Measurements from ENCODE around the gene PALD1. TPM values are rescaled to one million over a fixed set of nuclear protein-coding genes. Genes with fewer than 3 reads are reported as not detected.

The PALD1 gene
- total and polyA plus RNA-seq, 12 donors: 2.0 to 16.2 (median 7.4) TPM

GRCh38 chr10:70487824-70488223 is 9.3 kb downstream of the PALD1 start:
- no peak for DNase-seq
- Histone ChIP-seq H3K27me3 (no peaks in the 10 kb centered on the region), H3K4me1 (replicated peaks in 1 of 2) (peaks cover 4 to 12% of the 10 kb centered on the region in 2 donors), H3K9me3 (replicated peaks in 1 of 3) (no peaks in the 10 kb centered on the region), H3K27ac (no peak overlapping the region), H3K36me3 (replicated peaks in 1 of 2) (no peaks in the 10 kb centered on the region), H3K4me3 (no peak overlapping the region)
- intact Hi-C loops (cut with DNase I): no loop called here
- WGBS, 4 donors: 82 to 90% (median 86%) methylated on average over 3 of the region's 3 CpGs
- TF ChIP-seq CTCF (IDR thresholded peaks at IDR 0.05) (no peak), POLR2A (IDR thresholded peaks at IDR 0.05) (no peak)

GRCh38 chr10:70490142-70490541 is 11.6 kb downstream of the PALD1 start:
- Histone ChIP-seq H3K9me3 (replicated peaks in 1 of 3) (no peaks in the 10 kb centered on the region), H3K36me3 (replicated peaks in 1 of 2) (no peaks in the 10 kb centered on the region), H3K27ac (no peak overlapping the region), H3K4me1 (replicated peaks in 1 of 2) (no peaks in the 10 kb centered on the region), H3K27me3 (no peaks in the 10 kb centered on the region), H3K4me3 (no peak overlapping the region)
- TF ChIP-seq CTCF (IDR thresholded peaks at IDR 0.05) (no peak), POLR2A (IDR thresholded peaks at IDR 0.05) (no peak)
- 81 to 93% (median 85%) methylated on average over 4 of the region's 4 CpGs for WGBS, 4 donors
- intact Hi-C loops (cut with DNase I): no loop called here
- no peak for DNase-seq

GRCh38 chr10:70491614-70492013 is 13.0 kb downstream of the PALD1 start:
- peaks cover 0 to 4% of the 10 kb centered on the region in 2 donors for H3K4me1 ChIP-seq (replicated peaks in 1 of 2)
- no peaks in the 10 kb centered on the region for H3K36me3 ChIP-seq (replicated peaks in 1 of 2)
- TF ChIP-seq POLR2A (IDR thresholded peaks at IDR 0.05) (no peak), CTCF (IDR thresholded peaks at IDR 0.05) (no peak)
- intact Hi-C loops (cut with DNase I): no loop called here
- H3K9me3 ChIP-seq (replicated peaks in 1 of 3): no peaks in the 10 kb centered on the region
- no peak overlapping the region for H3K27ac ChIP-seq
- 87 to 99% (median 91%) methylated on average over 2 of the region's 2 CpGs for WGBS, 4 donors
- H3K27me3 ChIP-seq: no peaks in the 10 kb centered on the region
- DNase-seq: no peak
- no peak overlapping the region for H3K4me3 ChIP-seq

GRCh38 chr10:70492786-70493659 is 14.5 kb downstream of the PALD1 start:
- H3K36me3 ChIP-seq (replicated peaks in 1 of 2): no peaks in the 10 kb centered on the region
- WGBS, 4 donors: 57 to 78% (median 69%) methylated on average over 10 of the region's 10 CpGs
- H3K27me3 ChIP-seq: no peaks in the 10 kb centered on the region
- peak in 4 of 7 donors; percentile 45 to 68 (median 54) for DNase-seq
- peaks cover 0 to 4% of the 10 kb centered on the region in 2 donors for H3K4me1 ChIP-seq (replicated peaks in 1 of 2)
- no peak for TF ChIP-seq POLR2A (IDR thresholded peaks at IDR 0.05)
- TF ChIP-seq CTCF (IDR thresholded peaks at IDR 0.05): no peak
- no peaks in the 10 kb centered on the region for H3K9me3 ChIP-seq (replicated peaks in 1 of 3)
- intact Hi-C loops (cut with DNase I): no loop called here
- no peak overlapping the region for H3K4me3 ChIP-seq
- H3K27ac ChIP-seq: peak overlapping the region in 3 of 5 donors; percentile 41 to 89 (median 59)

All from adrenal gland (tissue), 12 donors.